Ramos (cell line): ENCODE measurements around the gene TBC1D22A.

Experiments used
- in situ Hi-C: fragments of 300-500 bp; cut with MboI; formaldehyde crosslinking; loops from one replicate; pipeline ENCODE4 v1.14.3; 2022; ENCODE audit warnings: low sequenced_read_pairs; ENCODE audit not compliant: unreplicated experiment

TBC1D22A gene

DNA sequence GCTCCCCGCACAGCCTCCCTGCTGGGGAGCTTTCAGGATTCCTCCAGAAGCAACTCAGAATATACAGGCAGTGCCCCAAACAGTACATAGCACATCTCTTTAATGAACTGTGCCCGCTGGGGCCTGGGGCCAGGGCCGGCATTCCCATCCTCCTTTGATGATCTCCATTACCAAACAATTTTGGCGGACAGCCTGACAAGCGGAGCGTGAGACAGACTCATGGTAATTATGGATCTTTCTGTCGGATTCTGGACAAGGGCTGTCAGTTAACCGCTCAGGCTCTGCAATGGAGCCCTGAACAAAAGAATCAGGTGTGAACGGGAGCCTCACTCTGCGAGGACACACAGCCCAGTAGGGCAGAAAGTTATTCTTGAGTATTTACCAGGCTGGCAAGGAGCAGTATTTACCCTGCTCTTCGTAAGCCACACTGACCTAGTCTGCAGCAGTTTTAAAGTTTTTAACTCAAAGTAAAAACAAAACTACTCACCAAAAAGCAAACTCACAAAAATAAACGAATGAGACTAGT is 174.0 kb downstream of the TBC1D22A start:
- in situ Hi-C loops: no loop called here

DNA sequence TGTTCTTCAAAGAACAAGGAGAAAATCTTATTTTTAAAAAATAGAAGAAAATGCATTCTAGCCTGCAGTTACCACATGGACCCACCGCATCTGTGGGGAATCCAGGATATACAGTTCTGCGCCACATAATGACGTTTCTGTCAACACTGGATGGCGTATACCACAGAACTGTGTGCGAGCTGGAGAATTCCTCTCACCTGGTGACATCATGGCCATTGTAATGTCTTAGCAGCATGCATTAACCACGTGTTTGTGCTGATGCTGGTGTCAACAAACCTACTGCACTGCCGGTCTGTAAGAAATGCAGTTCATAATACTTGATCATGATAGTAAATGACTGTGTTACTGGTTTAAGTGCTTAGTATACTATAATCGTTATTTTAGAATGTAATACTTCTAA is 174.7 kb downstream of the TBC1D22A start:
- in situ Hi-C loops: no loop called here

DNA sequence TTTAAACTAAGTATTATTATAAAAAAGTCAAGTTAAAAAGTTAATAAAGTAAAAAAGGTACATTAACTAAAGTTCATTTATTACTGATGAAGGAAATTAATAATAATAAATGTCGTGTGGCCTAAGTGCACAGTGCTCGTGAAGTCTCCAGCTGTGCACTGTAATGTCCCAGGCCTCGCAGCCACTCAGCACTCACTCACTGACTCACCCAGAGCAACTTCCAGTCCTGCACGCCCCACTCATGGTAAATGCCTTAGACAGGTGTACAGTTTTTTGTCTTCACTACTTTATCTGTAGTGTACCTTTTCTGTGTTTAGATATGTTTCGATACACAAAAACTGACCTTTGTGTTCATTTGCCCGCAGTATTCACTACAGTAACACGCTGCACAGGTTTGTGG is 175.5 kb downstream of the TBC1D22A start:
- in situ Hi-C loops: no loop called here

DNA sequence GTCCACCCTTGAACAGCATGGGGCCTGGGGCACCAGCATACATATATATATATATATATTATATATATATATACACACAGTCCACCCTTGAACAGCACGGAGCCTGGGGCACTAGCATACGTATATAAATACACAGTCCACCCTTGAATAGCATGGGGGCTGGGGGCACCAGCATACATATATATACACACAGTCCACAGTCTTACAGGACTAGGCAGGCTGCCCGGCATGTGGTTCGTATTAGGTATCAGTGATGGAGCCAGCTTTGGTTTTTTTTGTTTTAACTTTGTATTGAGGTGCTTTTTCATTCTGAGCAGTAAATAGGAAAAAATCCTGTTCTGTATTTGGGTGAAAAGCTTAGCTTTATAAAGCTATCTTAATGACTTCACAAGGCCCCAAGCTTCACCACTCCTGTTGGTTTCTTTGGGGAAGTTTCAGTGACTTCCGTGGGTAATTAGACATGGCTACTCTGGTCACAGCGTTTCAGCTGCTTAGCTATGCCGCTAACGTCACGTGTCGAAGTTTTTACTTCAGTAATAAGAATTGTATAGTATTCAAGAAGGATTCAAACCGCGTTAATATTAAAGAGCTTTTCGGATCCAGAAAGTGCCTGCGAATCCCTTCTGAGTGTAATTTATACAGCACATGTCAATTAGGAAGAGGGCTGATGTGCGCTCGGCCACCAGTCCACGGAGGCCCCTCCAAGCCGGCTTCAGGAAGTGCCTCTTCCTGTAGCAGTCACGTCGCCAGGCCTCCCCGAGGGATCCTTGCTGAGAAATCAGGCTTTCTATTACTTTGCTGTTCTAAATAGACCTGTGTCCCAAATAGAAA is 179.7 kb downstream of the TBC1D22A start:
- in situ Hi-C loops: no loop called here

DNA sequence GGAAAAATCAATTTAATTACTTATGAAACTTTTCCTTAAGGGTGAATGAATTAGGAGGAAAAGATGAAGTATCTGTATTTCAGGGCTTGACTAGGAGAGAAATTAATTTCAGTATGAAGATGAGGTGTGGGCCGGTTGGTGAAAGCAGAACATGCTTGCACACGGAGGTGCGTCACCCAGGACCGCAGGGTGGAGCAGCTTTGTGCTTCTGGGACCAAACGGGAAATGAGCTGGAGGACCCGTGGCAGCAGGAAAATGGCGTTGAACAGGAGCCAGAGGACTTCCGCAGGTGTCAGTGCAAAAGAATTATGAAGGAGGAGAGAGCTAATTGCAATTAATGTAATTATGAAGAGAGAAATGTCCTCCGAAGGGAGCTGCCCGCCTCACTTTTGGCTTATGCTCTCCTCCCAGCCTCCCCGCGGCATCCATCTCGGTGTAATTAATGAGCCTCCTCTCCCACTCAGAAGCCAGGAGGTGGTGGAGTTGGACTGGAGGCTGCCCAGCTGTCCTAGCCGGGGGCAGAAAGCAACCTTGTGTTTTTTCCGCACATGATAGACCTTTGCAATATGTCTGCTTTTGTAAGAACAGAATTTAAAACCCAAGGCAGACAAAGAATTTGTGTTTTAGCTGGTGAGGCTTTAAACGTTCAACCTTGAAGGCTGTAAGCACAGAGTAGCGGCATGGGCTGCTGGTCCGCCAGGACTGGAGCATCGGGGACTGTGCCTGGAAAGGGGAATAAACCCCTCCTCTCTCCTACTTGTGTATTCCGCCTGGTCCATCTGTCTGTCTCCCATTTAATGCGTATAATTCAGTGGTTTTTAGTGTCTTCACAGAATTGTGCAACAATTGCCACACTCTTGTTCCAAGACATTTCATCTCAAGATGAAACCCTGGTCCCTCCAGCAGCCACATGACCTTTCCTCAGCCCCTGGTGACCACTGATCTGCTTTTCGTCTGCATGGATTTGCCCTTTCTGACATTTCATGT is 180.6 kb downstream of the TBC1D22A start:
- in situ Hi-C loops: no loop called here

DNA sequence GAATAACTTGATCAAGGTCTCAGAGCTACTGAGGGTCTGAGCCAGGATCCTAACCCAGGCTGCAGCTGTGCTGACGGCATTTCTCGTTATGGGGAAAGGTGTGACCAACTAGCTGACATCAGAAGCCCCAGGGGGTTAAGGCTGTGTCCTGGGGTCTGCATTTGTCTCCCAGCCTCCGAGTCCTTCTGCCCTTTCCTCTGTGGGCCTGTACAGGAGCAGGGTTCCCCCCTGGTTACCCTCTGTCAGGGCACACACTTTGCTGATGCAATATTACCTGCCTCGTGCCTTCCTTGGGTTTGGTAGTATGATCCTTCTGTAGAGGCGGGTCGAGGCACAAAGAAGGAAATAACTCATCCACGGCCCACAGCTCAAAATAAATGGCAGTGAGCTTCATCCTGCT is 183.0 kb downstream of the TBC1D22A start:
- in situ Hi-C loops: no loop called here

DNA sequence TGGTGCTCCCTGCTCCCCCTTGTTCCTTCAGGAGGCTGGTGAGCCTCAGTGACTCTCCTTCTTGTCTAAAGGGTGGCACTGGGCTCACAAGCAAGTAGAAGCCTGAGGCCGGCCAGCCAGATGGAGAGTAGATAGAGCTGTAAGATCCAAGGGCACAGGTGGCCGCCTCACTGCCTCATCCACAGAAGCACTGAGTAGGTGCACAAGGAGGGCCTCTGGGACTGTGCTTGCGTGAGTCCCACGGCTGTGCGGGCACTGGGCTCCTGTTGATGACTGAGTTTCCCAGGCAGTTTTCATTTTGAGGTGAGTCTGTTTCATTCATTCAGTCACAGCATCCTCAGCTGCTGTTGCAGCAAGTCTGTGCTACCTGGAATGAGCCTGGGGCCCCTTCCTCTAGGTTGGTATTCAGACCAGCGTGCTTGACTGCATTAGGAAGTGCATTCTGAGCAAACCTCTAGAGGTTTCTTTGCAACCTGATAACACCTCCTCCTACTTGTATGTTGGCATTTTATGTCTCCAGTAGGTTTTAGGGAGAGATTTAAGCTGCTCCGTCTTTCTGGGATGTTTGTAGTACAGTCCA is 184.0 kb downstream of the TBC1D22A start:
- in situ Hi-C loops: no loop called here

DNA sequence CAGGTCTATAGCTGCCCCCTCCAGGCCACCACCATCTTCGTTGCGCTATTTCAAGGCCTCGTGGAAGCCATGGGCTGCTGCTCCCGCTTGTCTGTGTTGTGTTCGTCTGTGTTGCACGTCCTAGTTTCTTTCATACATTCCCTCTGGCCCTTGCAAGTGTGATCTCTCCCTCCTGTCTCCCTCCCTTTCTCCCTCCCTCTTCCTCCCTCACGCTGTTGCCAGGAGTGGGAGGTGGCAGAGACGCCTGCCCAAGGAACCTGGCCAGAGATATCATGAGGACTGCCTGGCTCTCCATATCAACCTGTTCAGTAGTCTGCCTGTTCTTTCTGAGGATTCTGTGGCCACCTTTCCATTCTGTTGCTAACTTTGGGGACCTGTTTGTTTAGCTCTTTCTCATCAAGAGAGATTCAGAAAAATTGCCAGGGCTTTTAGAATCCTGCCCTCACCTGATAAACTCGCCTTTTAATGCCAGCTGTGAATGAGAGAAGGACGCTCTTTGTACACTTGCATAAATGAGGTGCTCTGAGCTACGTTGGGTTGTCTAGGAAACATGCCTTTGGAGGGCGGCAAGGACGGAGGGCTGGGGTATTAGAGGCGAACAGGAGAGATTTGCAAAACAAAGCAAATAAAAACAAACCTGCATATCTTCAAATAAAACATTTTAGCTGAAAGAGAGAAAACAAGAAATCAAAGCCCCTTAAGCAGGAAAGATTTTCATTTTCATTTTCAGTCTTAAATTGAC is 185.2 kb downstream of the TBC1D22A start:
- in situ Hi-C loops: no loop called here

DNA sequence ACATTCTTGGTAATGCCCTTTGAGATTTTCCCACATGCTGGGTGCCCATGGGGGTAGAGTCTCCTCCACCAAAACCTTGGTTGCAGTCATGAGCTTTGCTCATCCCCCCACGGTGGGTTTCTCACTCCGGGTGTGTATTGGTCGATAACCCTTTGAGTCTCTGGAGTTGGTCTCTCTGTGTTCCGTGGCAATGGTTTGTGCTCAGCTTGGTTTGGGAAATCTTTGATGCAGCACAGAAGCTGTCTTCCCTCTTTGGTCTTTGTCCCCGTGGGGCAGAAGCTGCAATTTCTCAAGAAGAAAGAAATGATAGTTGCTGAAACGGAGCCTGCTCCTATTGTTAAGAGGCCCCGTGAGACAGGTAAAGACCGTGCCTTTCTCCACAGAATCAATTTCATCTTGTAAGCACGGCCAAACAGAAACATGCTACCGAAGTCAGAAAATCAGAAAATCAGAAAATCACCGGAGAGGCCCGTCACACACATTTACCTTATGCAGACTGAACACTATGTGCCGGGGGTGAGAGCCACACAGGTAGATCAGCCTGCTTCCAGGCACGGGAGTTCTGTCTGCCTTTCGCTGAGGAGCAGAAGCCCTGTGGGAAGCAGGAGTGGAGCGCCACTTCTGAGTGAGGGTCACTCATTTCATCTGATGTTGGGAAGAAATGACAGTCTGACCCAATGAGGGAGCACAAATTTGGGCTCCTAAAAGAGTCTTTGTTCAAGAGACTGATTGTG is 186.1 kb downstream of the TBC1D22A start:
- in situ Hi-C loops: no loop called here

DNA sequence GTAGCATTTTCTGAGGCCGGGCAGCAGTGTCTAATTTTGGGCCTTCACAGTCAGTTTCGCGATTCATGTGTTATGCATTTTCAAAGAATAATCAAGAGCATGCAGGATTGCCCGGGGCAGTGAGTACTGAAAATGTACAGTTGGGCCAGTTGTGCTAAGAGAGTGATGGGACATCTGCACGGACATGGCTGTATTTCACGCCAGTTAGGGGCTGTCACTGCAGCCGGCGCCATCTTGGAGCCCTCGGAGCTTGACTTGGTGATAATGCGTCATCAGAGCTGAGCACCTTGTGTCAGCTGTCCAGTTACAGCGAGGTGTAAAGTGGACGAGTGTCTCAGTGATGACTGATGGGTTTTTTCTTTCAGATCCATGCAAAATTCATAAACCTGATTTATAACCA is 188.9 kb downstream of the TBC1D22A start:
- in situ Hi-C loops: no loop called here

DNA sequence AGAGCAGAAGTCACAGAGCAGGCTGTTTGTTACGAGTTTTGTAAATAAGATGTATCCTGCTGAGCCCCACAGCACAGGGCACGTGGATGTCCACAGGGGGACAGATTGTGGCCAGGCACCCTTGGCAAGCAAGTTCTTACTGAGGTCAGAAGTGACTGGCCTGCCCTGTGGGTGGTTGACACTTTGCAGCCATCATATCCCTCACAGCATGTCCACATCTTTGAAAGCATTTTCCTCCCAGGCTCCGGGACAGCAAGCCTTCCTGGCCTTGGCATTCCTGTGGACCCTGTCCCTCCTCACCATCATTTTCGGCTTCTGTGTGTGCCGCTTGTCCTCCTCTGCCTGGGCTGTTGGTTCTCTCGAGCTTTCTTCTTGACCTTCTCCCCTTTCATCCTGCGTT is 189.5 kb downstream of the TBC1D22A start:
- in situ Hi-C loops: no loop called here

DNA sequence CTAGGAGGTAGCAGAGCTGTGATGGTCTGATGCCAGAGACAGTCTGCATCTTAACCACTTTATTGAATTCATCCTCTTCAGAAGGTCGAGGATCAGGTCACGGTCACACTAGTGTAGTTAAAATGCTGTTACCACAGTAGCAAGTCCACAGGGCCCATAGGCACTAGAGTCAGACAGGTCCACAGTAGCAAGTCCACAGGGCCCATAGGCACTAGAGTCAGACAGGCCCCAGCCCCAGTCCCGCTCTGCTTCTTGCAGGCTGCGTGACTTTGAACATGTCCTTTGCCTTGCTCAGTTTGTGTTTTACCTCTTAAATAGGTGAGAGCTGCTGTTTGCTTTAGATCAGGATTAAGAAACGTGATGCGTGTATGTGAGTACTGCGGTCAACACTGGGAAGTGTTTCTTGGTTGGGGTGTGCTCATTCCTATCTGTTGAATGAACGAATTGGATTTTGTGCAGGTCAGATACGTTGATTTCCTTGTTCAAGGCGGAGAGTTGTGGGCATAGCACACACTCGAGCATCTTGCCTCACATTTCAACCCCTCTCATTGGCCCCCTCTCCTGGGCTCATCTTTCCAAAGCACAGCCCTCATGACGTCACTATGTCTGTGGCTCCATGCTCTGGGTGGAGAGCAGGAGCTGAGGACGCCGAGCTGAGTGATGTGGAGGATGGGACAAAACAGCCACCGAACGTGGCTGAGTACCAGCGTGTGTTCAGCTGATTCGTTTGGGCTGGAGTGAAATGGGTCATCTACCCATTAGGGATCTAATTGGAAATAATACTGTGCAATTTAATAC is 191.7 kb downstream of the TBC1D22A start:
- in situ Hi-C loops: no loop called here

DNA sequence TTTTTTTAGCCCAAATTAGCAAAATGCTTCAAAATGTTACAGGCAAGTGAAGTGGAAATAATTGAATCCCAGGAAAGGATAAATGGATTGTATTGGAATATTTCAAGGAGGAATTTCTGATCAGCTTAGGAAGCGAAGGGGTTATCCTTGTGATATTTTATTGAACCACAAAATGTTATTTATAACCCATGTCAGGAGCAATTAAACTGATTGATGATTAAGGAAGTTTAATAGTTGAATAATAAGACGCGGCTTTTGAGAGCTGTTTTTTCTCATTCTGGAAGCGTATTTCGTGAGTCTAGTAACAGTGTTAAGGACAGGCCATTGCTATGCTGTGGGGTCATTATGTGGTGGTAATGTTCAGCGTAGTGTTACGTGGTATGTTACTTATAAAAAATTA is 192.3 kb downstream of the TBC1D22A start:
- in situ Hi-C loops: no loop called here

DNA sequence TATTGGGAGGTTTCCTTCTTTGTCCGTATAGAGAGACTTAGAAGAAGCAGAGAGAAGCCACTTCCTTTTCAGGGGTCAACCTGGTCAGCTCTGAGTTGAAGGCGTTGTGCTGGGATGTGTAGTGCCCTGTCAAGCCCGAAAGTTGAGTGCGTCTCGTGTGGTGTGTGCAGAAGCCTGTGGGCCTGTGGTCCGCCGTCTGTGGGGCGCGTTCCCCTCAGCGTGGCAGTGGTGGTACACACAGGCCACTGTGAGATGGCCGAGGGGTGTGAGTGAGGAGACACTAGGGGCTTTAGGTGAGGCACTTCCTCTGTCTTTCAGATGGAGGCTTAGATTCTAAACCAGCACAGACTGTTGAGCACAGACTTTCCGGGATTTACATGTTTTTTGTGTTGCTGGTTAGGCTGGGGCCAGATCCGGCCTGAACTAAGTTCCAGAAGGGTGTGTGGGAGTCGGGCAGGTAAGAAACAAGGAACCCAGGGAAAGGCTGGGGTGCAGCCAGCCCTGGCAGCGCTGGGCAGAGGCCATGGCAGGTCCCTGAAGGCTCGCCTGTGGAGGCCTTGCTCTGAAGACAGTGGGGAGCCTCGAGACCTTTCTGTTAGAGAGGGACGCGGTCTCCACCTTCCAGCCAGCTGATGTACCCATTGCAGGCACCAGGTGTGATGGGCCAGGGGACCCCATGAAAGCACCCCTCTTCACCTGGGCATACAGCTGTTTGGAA is 194.2 kb downstream of the TBC1D22A start:
- in situ Hi-C loops: no loop called here

DNA sequence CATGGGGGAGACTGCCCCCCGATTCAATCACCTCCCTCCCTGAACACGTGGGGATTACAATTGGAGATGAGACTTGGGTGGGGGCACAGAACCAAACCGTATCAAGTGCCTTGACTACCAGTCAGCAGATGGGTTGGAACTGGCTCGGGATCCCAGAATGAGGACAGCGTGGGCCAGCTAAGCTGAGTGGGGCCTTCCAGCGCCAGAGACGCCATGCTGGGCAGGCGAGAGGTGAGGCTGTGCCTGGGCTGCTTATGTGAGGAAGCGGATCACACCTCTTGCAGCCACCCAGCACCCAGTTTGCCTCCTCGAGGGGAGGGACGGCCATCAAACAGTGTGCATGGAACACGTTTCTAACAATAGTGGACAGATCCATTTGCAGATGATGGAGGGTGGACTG is 195.1 kb downstream of the TBC1D22A start:
- in situ Hi-C loops: no loop called here

DNA sequence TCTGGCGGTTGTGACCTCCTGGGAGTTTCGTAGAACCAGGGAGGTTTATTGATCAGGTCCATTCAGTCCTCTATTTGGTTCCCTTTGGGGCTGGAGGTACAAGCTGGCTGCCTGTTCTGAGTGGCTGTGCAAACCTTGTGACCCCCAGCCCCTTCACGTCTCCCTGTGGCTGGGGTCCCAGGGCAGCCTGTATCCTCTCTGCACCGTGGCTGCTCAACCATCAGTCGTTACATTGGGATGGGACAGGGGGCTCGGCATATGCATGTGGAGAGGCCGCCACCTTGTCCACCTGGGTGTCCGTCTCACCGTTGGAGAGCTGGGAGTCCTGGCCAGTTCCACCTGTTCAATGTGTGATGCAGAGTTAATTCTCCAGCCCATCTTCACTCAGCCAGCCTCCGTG is 195.7 kb downstream of the TBC1D22A start:
- in situ Hi-C loops: no loop called here

DNA sequence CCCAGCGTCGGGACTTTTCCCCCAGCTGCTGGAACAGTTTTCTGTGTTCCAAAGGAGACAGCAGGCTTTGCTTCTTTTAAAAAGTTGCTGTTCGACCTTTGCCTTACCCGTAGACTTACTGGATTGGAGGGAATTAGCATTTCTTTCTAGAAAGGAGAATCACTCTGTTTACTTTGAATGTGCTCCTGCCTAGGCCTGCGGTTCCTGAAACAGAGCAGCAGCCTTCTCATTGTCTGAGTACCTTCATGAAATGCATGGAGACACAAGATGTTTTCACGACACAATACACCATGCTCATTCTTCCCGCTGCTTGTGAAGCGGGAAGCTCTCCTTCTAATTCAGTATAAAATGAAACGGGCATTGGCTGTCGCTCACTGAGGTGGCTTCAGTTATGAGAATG is 196.2 kb downstream of the TBC1D22A start:
- in situ Hi-C loops: no loop called here

DNA sequence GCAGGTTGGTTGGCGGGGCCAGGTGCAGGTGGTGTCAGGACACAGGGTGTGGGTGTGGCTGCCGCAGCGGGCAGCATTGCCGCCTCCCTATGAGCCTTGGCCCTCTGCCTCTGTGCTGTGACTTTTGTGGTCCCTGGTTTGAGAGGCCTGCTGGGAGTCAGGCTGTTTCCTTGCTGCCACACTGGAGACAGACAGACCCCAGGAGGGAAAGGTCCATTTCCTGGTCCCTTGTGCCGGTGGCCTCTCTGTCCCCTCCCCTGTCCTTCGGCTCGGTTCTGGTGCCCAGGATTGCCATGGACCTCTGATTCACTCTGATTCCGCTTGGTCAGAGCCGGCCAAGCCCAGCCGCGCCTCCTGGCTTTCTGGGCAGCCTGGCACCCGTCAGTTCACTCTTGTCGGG is 196.9 kb downstream of the TBC1D22A start:
- in situ Hi-C loops: no loop called here
